ENCODE data around the gene PROKR1. TPM values are rescaled to one million over a fixed set of nuclear protein-coding genes. Genes with fewer than 3 reads are reported as not detected.
"Not testable (repeated sequence)": the region's sequence is repeated elsewhere in the genome, so short reads cannot be mapped to it uniquely, and the experiment has no call there.

Gene PROKR1
- total RNA-seq, 3 donors from 2014 or later, result 0.66 to 0.80 TPM; not detected in 1

GRCh38 chr2:68675470-68675869 lies 32.1 kb downstream of the PROKR1 start:
- no peaks in the 10 kb centered on the region for H3K27me3 ChIP-seq
- no peaks in the 10 kb centered on the region for H3K4me1 ChIP-seq
- no peak for TF ChIP-seq POLR2AphosphoS5 (IDR thresholded peaks at IDR 0.05)
- TF ChIP-seq POLR2A (IDR thresholded peaks at IDR 0.05), result no peak
- no peak for TF ChIP-seq CTCF (IDR thresholded peaks at IDR 0.05)
- H3K27ac ChIP-seq, result no peak overlapping the region
- no peak overlapping the region for H3K4me3 ChIP-seq
- DNase-seq (ENCODE audit: low spot score in 2 of 2), result no peak
- H3K36me3 ChIP-seq, result no peaks in the 10 kb centered on the region
- peaks cover 0 to 7% of the 10 kb centered on the region in 2 donors for H3K9me3 ChIP-seq
- intact Hi-C loops (cut with DNase I; ENCODE audit: low total_unique reads), result no loop called here

GRCh38 chr2:68677837-68678236 lies 34.5 kb downstream of the PROKR1 start:
- H3K27me3 ChIP-seq; H3K27ac ChIP-seq; intact Hi-C loops (cut with DNase I; ENCODE audit: low total_unique reads); H3K36me3 ChIP-seq; H3K4me1 ChIP-seq; H3K9me3 ChIP-seq; DNase-seq (ENCODE audit: low spot score in 2 of 2); H3K4me3 ChIP-seq: not testable (repeated sequence)

GRCh38 chr2:68679166-68679916 lies 36.0 kb downstream of the PROKR1 start:
- peak overlapping the region in 2 of 3 donors; percentile 29 to 54 for H3K4me3 ChIP-seq
- H3K9me3 ChIP-seq; H3K36me3 ChIP-seq; intact Hi-C loops (cut with DNase I; ENCODE audit: low total_unique reads); H3K27ac ChIP-seq; H3K27me3 ChIP-seq; H3K4me1 ChIP-seq; DNase-seq (ENCODE audit: low spot score in 2 of 2): not testable (repeated sequence)

GRCh38 chr2:68679917-68680267 lies 36.5 kb downstream of the PROKR1 start:
- H3K9me3 ChIP-seq; intact Hi-C loops (cut with DNase I; ENCODE audit: low total_unique reads); DNase-seq (ENCODE audit: low spot score in 2 of 2); H3K4me1 ChIP-seq; H3K27me3 ChIP-seq; H3K27ac ChIP-seq; H3K36me3 ChIP-seq: not testable (repeated sequence)
- peak overlapping the region in 2 of 3 donors; percentile 29 to 54 for H3K4me3 ChIP-seq

- intact Hi-C loops (cut with DNase I; ENCODE audit: low total_unique reads), result no loop called here
- TF ChIP-seq POLR2AphosphoS5 (IDR thresholded peaks at IDR 0.05) (no peak), POLR2A (IDR thresholded peaks at IDR 0.05) (no peak), CTCF (IDR thresholded peaks at IDR 0.05) (no peak)
- no peaks in the 10 kb centered on the region for H3K4me1 ChIP-seq
- no peaks in the 10 kb centered on the region for H3K27me3 ChIP-seq
- H3K27ac ChIP-seq, result no peak overlapping the region
- H3K9me3 ChIP-seq, result no peaks in the 10 kb centered on the region
- no peak for DNase-seq (ENCODE audit: low spot score in 2 of 2)
- no peak overlapping the region for H3K4me3 ChIP-seq
- no peaks in the 10 kb centered on the region for H3K36me3 ChIP-seq
Measured at GRCh38 chr2:68684197-68684596, 40.8 kb downstream of the PROKR1 start.

GRCh38 chr2:68686178-68686577 lies 42.8 kb downstream of the PROKR1 start:
- no peak overlapping the region for H3K4me3 ChIP-seq
- H3K4me1 ChIP-seq, result no peaks in the 10 kb centered on the region
- DNase-seq (ENCODE audit: low spot score in 2 of 2), result no peak
- no peaks in the 10 kb centered on the region for H3K9me3 ChIP-seq
- no peak for TF ChIP-seq POLR2AphosphoS5 (IDR thresholded peaks at IDR 0.05)
- TF ChIP-seq CTCF (IDR thresholded peaks at IDR 0.05), result no peak
- no peak for TF ChIP-seq POLR2A (IDR thresholded peaks at IDR 0.05)
- intact Hi-C loops (cut with DNase I; ENCODE audit: low total_unique reads), result no loop called here
- H3K27ac ChIP-seq, result no peak overlapping the region
- no peaks in the 10 kb centered on the region for H3K36me3 ChIP-seq
- H3K27me3 ChIP-seq, result no peaks in the 10 kb centered on the region

- H3K4me1 ChIP-seq, result no peaks in the 10 kb centered on the region
- H3K27me3 ChIP-seq, result no peaks in the 10 kb centered on the region
- H3K27ac ChIP-seq, result no peak overlapping the region
- TF ChIP-seq CTCF (IDR thresholded peaks at IDR 0.05) (no peak), POLR2AphosphoS5 (IDR thresholded peaks at IDR 0.05) (no peak), POLR2A (IDR thresholded peaks at IDR 0.05) (no peak)
- no peak overlapping the region for H3K4me3 ChIP-seq
- intact Hi-C loops (cut with DNase I; ENCODE audit: low total_unique reads), result no loop called here
- H3K9me3 ChIP-seq, result no peaks in the 10 kb centered on the region
- no peak for DNase-seq (ENCODE audit: low spot score in 2 of 2)
- H3K36me3 ChIP-seq, result no peaks in the 10 kb centered on the region
Measured at GRCh38 chr2:68687018-68687417, 43.6 kb downstream of the PROKR1 start.
